IPS-18a (cell line): ENCODE data around the gene KLHL8.
"Not testable (repeated sequence)": the region's sequence is repeated elsewhere in the genome, so short reads cannot be mapped to it uniquely, and the experiment has no call there.

ENCODE experiments used
- H3K27ac ChIP-seq: one replicate; pipeline ENCODE4 v1.5.1; 2013; ENCODE audit warnings: low read length
- H3K27me3 ChIP-seq: one replicate; pipeline ENCODE4 v1.6.1; 2013; ENCODE audit warnings: mild to moderate bottlenecking, low read length; ENCODE audit not compliant: control insufficient read depth, insufficient read depth
- H3K36me3 ChIP-seq: one replicate; pipeline ENCODE4 v1.6.1; 2013; ENCODE audit warnings: low read depth, low read length; ENCODE audit not compliant: control insufficient read depth
- H3K4me1 ChIP-seq: one replicate; pipeline ENCODE4 v1.6.1; 2013; ENCODE audit warnings: low read depth, low read length; ENCODE audit not compliant: control insufficient read depth
- H3K4me3 ChIP-seq: one replicate; pipeline ENCODE4 v1.5.1; 2013; ENCODE audit warnings: low read length
- H3K9ac ChIP-seq: one replicate; pipeline ENCODE4 v1.6.1; 2013; ENCODE audit warnings: mild to moderate bottlenecking, low read length, moderate library complexity
- H3K9me3 ChIP-seq: one replicate; pipeline ENCODE4 v1.6.1; 2013; ENCODE audit warnings: low read depth, low read length; ENCODE audit not compliant: control insufficient read depth

KLHL8 gene

GRCh38 chr4:87165892-87166291 lies 54.5 kb downstream of the KLHL8 start:
- Histone ChIP-seq H3K27ac (no peak overlapping the region), H3K9ac (no peak overlapping the region), H3K36me3 (no peaks in the 10 kb centered on the region), H3K4me3 (no peak overlapping the region), H3K4me1 (no peaks in the 10 kb centered on the region), H3K27me3 (no peaks in the 10 kb centered on the region), H3K9me3 (no peaks in the 10 kb centered on the region)

- Histone ChIP-seq H3K36me3 (no peaks in the 10 kb centered on the region), H3K27ac (no peak overlapping the region), H3K9ac (no peak overlapping the region)
Observed at GRCh38 chr4:87153078-87153870, 67.1 kb downstream of the KLHL8 start.

GRCh38 chr4:87152310-87153041 lies 67.9 kb downstream of the KLHL8 start:
- Histone ChIP-seq H3K27ac (no peak overlapping the region), H3K4me3 (no peak overlapping the region), H3K9ac (no peak overlapping the region), H3K27me3 (no peaks in the 10 kb centered on the region), H3K36me3 (no peaks in the 10 kb centered on the region), H3K9me3 (no peaks in the 10 kb centered on the region), H3K4me1 (no peaks in the 10 kb centered on the region)

More at GRCh38 chr4:87153078-87153870, 67.1 kb downstream of the KLHL8 start:
- H3K4me3 ChIP-seq = no peak overlapping the region
- no peaks in the 10 kb centered on the region for H3K4me1 ChIP-seq
- H3K9me3 ChIP-seq = no peaks in the 10 kb centered on the region
- no peaks in the 10 kb centered on the region for H3K27me3 ChIP-seq

DNA sequence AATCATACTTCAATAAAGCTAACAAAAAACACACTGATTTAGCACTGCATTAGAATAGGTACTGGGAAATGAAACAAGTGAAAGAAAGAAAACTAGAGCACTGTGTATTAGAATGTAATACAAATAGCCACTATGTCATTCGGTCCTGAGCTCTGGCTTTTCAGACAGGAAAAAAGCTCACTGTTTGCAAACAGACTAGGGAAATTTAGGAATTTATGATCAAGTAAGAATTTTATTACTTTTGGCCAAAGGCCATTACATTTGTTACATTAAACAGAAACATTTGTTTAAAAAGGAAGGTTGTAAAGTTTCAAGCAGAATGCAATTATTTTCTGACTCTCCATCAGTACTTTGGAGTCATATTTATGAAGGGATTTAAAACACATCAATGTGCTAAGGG lies 68.7 kb downstream of the KLHL8 start:
- Histone ChIP-seq H3K9me3 (no peaks in the 10 kb centered on the region), H3K4me1 (no peaks in the 10 kb centered on the region), H3K36me3 (no peaks in the 10 kb centered on the region), H3K4me3 (no peak overlapping the region), H3K27me3 (no peaks in the 10 kb centered on the region), H3K27ac (no peak overlapping the region), H3K9ac (no peak overlapping the region)

GRCh38 chr4:87150498-87151261 lies 69.7 kb downstream of the KLHL8 start:
- H3K4me1 ChIP-seq = no peaks in the 10 kb centered on the region
- no peaks in the 10 kb centered on the region for H3K9me3 ChIP-seq
- H3K9ac ChIP-seq = no peak overlapping the region
- H3K4me3 ChIP-seq = no peak overlapping the region
- no peaks in the 10 kb centered on the region for H3K27me3 ChIP-seq
- no peak overlapping the region for H3K27ac ChIP-seq
- H3K36me3 ChIP-seq = no peaks in the 10 kb centered on the region

DNA sequence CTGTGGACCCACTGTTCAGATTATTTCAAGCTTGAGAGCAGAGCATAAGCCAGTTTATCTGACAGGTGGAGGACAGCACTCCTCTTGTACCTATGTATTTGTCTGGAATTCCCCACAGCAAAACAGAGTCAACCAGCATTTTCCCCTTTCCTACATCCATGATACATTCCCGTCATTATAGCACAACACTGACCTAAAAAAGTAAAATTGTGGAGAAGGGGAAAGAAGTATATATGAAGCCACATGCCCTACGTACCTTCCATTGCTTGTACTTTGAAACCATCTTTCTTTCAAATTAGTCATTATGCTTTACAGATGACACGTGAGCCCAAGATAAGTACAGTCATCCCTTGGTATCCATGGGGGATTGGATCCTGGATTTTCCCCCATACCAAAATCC lies 73.3 kb downstream of the KLHL8 start:
- no peak overlapping the region for H3K27ac ChIP-seq
- no peaks in the 10 kb centered on the region for H3K9me3 ChIP-seq
- H3K9ac ChIP-seq = no peak overlapping the region
- no peaks in the 10 kb centered on the region for H3K4me1 ChIP-seq
- H3K36me3 ChIP-seq = peaks cover 2% of the 10 kb centered on the region
- no peak overlapping the region for H3K4me3 ChIP-seq
- no peaks in the 10 kb centered on the region for H3K27me3 ChIP-seq

DNA sequence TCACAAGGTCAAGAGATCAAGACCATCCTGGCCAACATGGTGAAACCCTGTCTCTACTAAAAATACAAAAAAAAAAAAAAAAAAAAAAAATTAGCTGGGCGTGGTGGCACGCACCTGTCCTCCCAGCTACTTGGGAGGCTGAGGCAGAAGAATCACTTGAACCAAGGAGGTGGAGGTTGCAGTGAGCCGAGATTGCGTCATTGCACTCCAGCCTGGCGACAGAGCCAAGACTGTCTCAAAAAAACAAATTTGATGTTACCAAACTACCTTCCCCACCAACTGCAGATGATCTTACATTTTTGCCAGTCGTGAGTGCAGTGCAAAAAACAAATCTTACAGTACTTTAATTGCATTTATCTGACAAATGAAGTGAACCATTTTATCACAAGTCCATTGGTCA lies 74.5 kb downstream of the KLHL8 start:
- not testable (repeated sequence) for H3K4me3 ChIP-seq, H3K9me3 ChIP-seq

DNA sequence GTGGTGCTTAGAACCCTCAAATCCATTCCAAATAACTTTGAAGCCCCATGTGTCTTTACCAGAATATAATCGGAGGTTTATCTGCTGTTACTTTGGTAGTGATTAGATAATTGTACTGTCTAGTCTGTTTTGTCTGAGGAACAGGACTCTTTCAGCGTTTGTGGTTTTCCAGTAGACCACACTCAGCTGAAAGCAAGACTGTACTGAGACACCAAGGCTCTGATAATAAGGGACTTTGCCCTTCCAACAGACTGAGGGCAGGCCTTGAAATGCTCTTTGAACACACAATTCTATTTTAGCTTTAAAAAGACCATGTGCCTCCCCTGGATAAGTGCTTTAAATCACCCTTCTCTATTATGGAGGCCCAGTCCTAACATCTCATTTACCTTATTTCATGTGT lies 76.1 kb downstream of the KLHL8 start:
- Histone ChIP-seq H3K9ac (no peak overlapping the region), H3K27ac (no peak overlapping the region), H3K9me3 (no peaks in the 10 kb centered on the region), H3K36me3 (peaks cover 15% of the 10 kb centered on the region), H3K4me3 (no peak overlapping the region), H3K4me1 (no peaks in the 10 kb centered on the region), H3K27me3 (no peaks in the 10 kb centered on the region)

More for the DNA sequence above, 74.5 kb downstream of the KLHL8 start:
- not testable (repeated sequence) for H3K4me1 ChIP-seq, H3K27me3 ChIP-seq, H3K9ac ChIP-seq, H3K27ac ChIP-seq
- H3K36me3 ChIP-seq = peaks cover 12% of the 10 kb centered on the region

- no peak overlapping the region for H3K27ac ChIP-seq
- peaks cover 27% of the 10 kb centered on the region for H3K36me3 ChIP-seq
- no peaks in the 10 kb centered on the region for H3K9me3 ChIP-seq
- H3K4me1 ChIP-seq = no peaks in the 10 kb centered on the region
- H3K4me3 ChIP-seq = no peak overlapping the region
- no peaks in the 10 kb centered on the region for H3K27me3 ChIP-seq
- H3K9ac ChIP-seq = no peak overlapping the region
Observed at GRCh38 chr4:87141428-87141827, 79.0 kb downstream of the KLHL8 start.

GRCh38 chr4:87134122-87134521 lies 86.3 kb downstream of the KLHL8 start:
- Histone ChIP-seq H3K9me3 (no peaks in the 10 kb centered on the region), H3K4me1 (no peaks in the 10 kb centered on the region), H3K36me3 (peaks cover 67% of the 10 kb centered on the region), H3K4me3 (no peak overlapping the region), H3K27me3 (no peaks in the 10 kb centered on the region), H3K9ac (no peak overlapping the region), H3K27ac (no peak overlapping the region)

DNA sequence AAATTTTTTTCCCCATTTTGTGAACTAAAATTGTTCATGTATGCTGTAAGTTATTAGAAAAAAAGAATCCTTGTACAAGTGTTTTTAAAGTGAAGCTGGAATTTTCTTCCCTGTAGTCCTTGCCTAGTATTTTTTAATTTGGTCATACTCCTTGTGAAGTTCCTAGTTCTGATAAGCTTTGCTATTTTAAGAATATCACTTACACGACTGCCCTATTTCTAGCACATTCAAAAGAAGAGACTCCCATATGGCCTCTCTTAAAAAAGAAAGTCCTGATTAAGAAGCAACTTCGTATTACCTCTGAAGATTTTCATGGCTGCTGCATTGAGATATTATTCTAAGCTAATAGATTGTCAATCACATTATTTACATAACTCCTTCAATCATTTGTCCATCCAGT lies 87.2 kb downstream of the KLHL8 start:
- no peaks in the 10 kb centered on the region for H3K4me1 ChIP-seq
- no peak overlapping the region for H3K9ac ChIP-seq
- H3K27ac ChIP-seq = no peak overlapping the region
- no peak overlapping the region for H3K4me3 ChIP-seq
- no peaks in the 10 kb centered on the region for H3K9me3 ChIP-seq
- H3K36me3 ChIP-seq = peaks cover 76% of the 10 kb centered on the region
- H3K27me3 ChIP-seq = no peaks in the 10 kb centered on the region
